BJ (cell line): Measurements from ENCODE around the gene TJAP1. TPM values are rescaled to one million over a fixed set of nuclear protein-coding genes. Genes with fewer than 3 reads are reported as not detected.

Experiments used
- CTCF ChIA-PET: fragments of 350-600 bp; formaldehyde crosslinking; extraction: SDS; loops from one replicate; lab custom pipeline; 2021; ENCODE audit warnings: antibody characterized with exemption, inconsistent platforms; lab: Yijun Ruan, JAX
- POLR2A ChIA-PET: fragments of 300-600 bp; sonication (Branson Sonifier 250); formaldehyde crosslinking; extraction: SDS; loops from one replicate; lab custom pipeline; 2021; ENCODE audit warnings: antibody characterized with exemption; lab: Charles Lee
- DNase-seq: peaks from one replicate; pipeline ENCODE4 v3.0.0-alpha.2; 2011; ENCODE audit warnings: low read depth
- H3K27me3 ChIP-seq: 2 replicates; pipeline ENCODE4 v1.6.0; 2011; ENCODE audit warnings: low read length; ENCODE audit not compliant: control insufficient read depth, insufficient read depth
- H3K36me3 ChIP-seq: 2 replicates; pipeline ENCODE4 v1.5.1; 2011; ENCODE audit warnings: low read length; ENCODE audit not compliant: control insufficient read depth, insufficient read depth
- H3K4me3 ChIP-seq: 2 replicates; pipeline ENCODE4 v1.5.1; 2011; ENCODE audit warnings: low read depth, mild to moderate bottlenecking, control low read depth, low read length
- CTCF ChIP-seq: IDR thresholded peaks from 2 replicates; pipeline ENCODE4 v1.5.1; 2011; ENCODE audit warnings: low read depth, mild to moderate bottlenecking, control low read depth, inconsistent platforms, low read length, moderate library complexity; ENCODE audit not compliant: insufficient read depth
- polyA plus RNA-seq: library from polyadenylated mRNA; depleted of rRNA; stranded (reverse); fragments of >200 nt; gene quantifications from 2 replicates; pipeline ENCODE4 v1.2.3, GENCODE V29; 2011

TJAP1 gene
- polyA plus RNA-seq, 1 experiment: 29.0 TPM

- POLR2A ChIA-PET: interaction anchor here (1.6 kb wide), 1 partner anchor 15 kb away, joined by 4 read pairs; no protein-coding TSS in a partner anchor
- TF ChIP-seq CTCF: no peak
- CTCF ChIA-PET: interaction anchor here (0.9 to 10.1 kb wide), 6 partner anchors 9 to 264 kb away, joined by 3 to 136 read pairs (median 4); partner anchors contain the start of genes DLK2, DNPH1, LRRC73 and TJAP1
- Histone ChIP-seq H3K27me3 (no peaks in the 10 kb centered on the region), H3K36me3 (0 out of 2 replicates have a peak, but pooled peaks cover 1% of the 10 kb centered on the region), H3K4me3 (no peak overlapping the region)
- DNase-seq: no peak
Measured at GRCh38 chr6:43493230-43493629, 15.9 kb downstream of the TJAP1 start.

- Histone ChIP-seq H3K36me3 (peaks cover 2% of the 10 kb centered on the region; the same call in 1 of the 2 replicates), H3K27me3 (no peaks in the 10 kb centered on the region), H3K4me3 (no peak overlapping the region)
- POLR2A ChIA-PET: no interaction called here
- no peak for TF ChIP-seq CTCF
- CTCF ChIA-PET: interaction anchor here (1.4 to 10.1 kb wide), 4 partner anchors 8 to 39 kb away, joined by 3 to 136 read pairs (median 46); partner anchors contain the start of genes DLK2, LRRC73 and TJAP1
- no peak for DNase-seq
Measured at GRCh38 chr6:43493833-43494232, 16.5 kb downstream of the TJAP1 start.

GRCh38 chr6:43494321-43494720, 17.0 kb downstream of the TJAP1 start:
- ChIA-PET CTCF (interaction anchor here (1.0 to 10.1 kb wide), 7 partner anchors 8 to 57 kb away, joined by 3 to 136 read pairs (median 4); partner anchors contain the start of genes DLK2, LRRC73 and TJAP1), POLR2A (no interaction called here)
- Histone ChIP-seq H3K27me3 (no peaks in the 10 kb centered on the region), H3K4me3 (no peak overlapping the region), H3K36me3 (peaks cover 6% of the 10 kb centered on the region)
- DNase-seq: no peak
- no peak for TF ChIP-seq CTCF

GRCh38 chr6:43494766-43495165, 17.4 kb downstream of the TJAP1 start:
- no peaks in the 10 kb centered on the region for H3K27me3 ChIP-seq
- no peak overlapping the region for H3K4me3 ChIP-seq
- DNase-seq: no peak
- ChIA-PET POLR2A (no interaction called here), CTCF (interaction anchor here (1.0 to 10.1 kb wide), 6 partner anchors 10 to 57 kb away, joined by 3 to 136 read pairs (median 13); partner anchors contain the start of genes DLK2 and LRRC73)
- peaks cover 8% of the 10 kb centered on the region for H3K36me3 ChIP-seq
- TF ChIP-seq CTCF: no peak

GRCh38 chr6:43495409-43495941, 18.1 kb downstream of the TJAP1 start:
- peaks cover 13% of the 10 kb centered on the region for H3K36me3 ChIP-seq
- no peaks in the 10 kb centered on the region for H3K27me3 ChIP-seq
- ChIA-PET CTCF (interaction anchor here (1.0 to 10.1 kb wide), 17 partner anchors 11 to 233 kb away, joined by 3 to 136 read pairs (median 5); partner anchors contain the start of genes DLK2 and LRRC73), POLR2A (no interaction called here)
- TF ChIP-seq CTCF: peak; percentile 43
- no peak overlapping the region for H3K4me3 ChIP-seq
- no peak for DNase-seq
